Upper lobe of left lung (tissue), 6 donors: Measurements from ENCODE around the gene MTM1. TPM values are rescaled to one million over a fixed set of nuclear protein-coding genes. Genes with fewer than 3 reads are reported as not detected.

Experiments
- ATAC-seq, 2 donors: fragments of 200-7000 bp; cut with Tn5 transposase; one replicate each; pipeline ENCODE4 v1.9.1; 2022; ENCODE audit warnings: mild to moderate bottlenecking in 2 of 2, moderate library complexity in 2 of 2; ENCODE audit not compliant: low FRiP score in 2 of 2
- DNase-seq, 2 donors: peaks; one replicate each; pipeline ENCODE4 v3.0.0-alpha.2; 2019 to 2020
- H3K27ac ChIP-seq, 4 donors: fragments of 200-600 bp; sonication (generic); one replicate each; pipeline ENCODE4 v1.5.1; 2016 to 2019
- H3K27me3 ChIP-seq, 4 donors: fragments of 200-600 bp; sonication (generic); one replicate each; pipeline ENCODE4 v1.5.1; 2017 to 2019
- H3K36me3 ChIP-seq, 4 donors: fragments of 200-600 bp; sonication (generic); one replicate each; pipeline ENCODE4 v1.5.1; 2016 to 2019
- H3K4me1 ChIP-seq, 4 donors: fragments of 200-600 bp; sonication (generic); one replicate each; pipeline ENCODE4 v1.5.1; 2018 to 2019
- H3K4me3 ChIP-seq, 4 donors: fragments of 200-600 bp; sonication (generic); one replicate each; pipeline ENCODE4 v1.5.1; 2017 to 2019; ENCODE audit warnings: mild to moderate bottlenecking in 2 of 4, moderate library complexity in 1 of 4
- H3K9me3 ChIP-seq, 4 donors: fragments of 200-600 bp; sonication (generic); one replicate each; pipeline ENCODE4 v1.5.1; 2018 to 2019
- CTCF ChIP-seq, 6 experiments: fragments of 450-650 bp in 4 of 6; fragments of 200-600 bp in 2 of 6; sonication (generic) in 2 of 6; IDR thresholded peaks; one replicate each; pipeline ENCODE4 v1.5.1; 2016 to 2019; ENCODE audit warnings: antibody characterized with exemption in 6 of 6
- EP300 ChIP-seq, 4 donors: sonication (generic); formaldehyde crosslinking; IDR thresholded peaks; one replicate each; pipeline ENCODE4 v1.5.1; 2017; ENCODE audit warnings: antibody characterized with exemption in 4 of 4, control low read depth in 2 of 4
- POLR2A ChIP-seq, 4 donors: fragments of 450-650 bp; IDR thresholded peaks; one replicate each; pipeline ENCODE4 v1.5.1; 2016 to 2017; ENCODE audit warnings: antibody characterized with exemption in 4 of 4, mild to moderate bottlenecking in 2 of 4
- POLR2AphosphoS5 ChIP-seq, 2 donors: sonication (generic); formaldehyde crosslinking; IDR thresholded peaks; one replicate each; pipeline ENCODE4 v1.5.1; 2017; ENCODE audit warnings: antibody characterized with exemption in 2 of 2
- WGBS, 2 donors: methylation state at CpG; one replicate each; pipeline ENCODE4 v1.1.5; 2017 to 2018; 5-methylcytosine and 5-hydroxymethylcytosine counted together
- total RNA-seq, 6 donors: library from RNA; depleted of rRNA in 4 of 6; stranded (reverse); fragments of >200 nt in 4 of 6; gene quantifications; one replicate each; pipeline versions ENCODE4 v1.1.0 to v1.2.1, GENCODE V29; 2016 to 2021
- donor health status: DM: no; HTN: no; CAD: no; lungs with moderate emphysema.
- donor health status: DM: no; HTN: yes; CAD: no; lungs with severe emphysema.

The MTM1 gene
- total RNA-seq, 6 donors from 2014 or later: 5.1 to 30.6 (median 20.6) TPM

GRCh38 chrX:150719621-150720020 is 151.2 kb downstream of the MTM1 start:
- H3K9me3 ChIP-seq: no peaks in the 10 kb centered on the region
- no peaks in the 10 kb centered on the region for H3K27me3 ChIP-seq
- ATAC-seq: no peak
- DNase-seq: no peak
- no peak overlapping the region for H3K4me3 ChIP-seq
- no peak overlapping the region for H3K27ac ChIP-seq
- TF ChIP-seq POLR2AphosphoS5 (IDR thresholded peaks at IDR 0.05) (no peak), EP300 (IDR thresholded peaks at IDR 0.05) (no peak), CTCF (IDR thresholded peaks at IDR 0.05) (no peak), POLR2A (IDR thresholded peaks at IDR 0.05) (no peak)
- 69 to 89% methylated on average over 4 of the region's 4 CpGs for WGBS, 2 donors
- H3K36me3 ChIP-seq: peaks cover 0 to 5% (median 0%) of the 10 kb centered on the region in 4 donors
- no peaks in the 10 kb centered on the region for H3K4me1 ChIP-seq

Other genes with a start within 250 kb of the MTM1 start
- 1 to 10 TPM; 1.1 to 7.8 (median 3.7) TPM for gene MAMLD1, start 205.3 kb upstream of the MTM1 start, total RNA-seq
- 10 to 100 TPM; 10.9 to 24.6 (median 20.8) TPM for gene MTMR1, start 124.8 kb downstream of the MTM1 start, total RNA-seq